ENCODE data around the gene SLC41A2.

The SLC41A2 gene

DNA sequence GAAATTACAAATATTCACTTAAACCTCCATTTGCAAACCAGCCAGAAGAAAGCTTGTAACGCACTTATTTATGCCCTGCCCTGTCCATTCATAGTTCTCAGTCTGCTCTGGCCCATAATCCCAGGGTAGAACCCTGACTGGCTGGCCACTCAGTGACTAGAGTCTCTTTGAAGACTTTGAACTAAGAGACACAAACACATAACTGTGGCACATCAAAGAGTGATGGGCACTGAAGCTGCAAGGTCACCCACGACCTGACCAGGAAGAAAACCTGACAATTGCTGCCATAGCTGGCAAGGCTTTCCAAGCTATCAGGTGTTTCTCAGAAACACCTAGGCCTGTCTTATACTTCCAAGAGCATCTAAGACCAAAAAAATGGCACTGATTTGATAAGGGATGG lies 28.7 kb downstream of the SLC41A2 start:
- Histone ChIP-seq H3K4me1 (no peaks in the 10 kb centered on the region), H3K36me3 (no peaks in the 10 kb centered on the region), H3K27me3 (no peaks in the 10 kb centered on the region), H3K9me3 (no peaks in the 10 kb centered on the region), H3K4me3 (ENCODE audit: low read depth, low read length) (no peak overlapping the region)
- DNase-seq: no peak
- TF ChIP-seq, protein P1, sequence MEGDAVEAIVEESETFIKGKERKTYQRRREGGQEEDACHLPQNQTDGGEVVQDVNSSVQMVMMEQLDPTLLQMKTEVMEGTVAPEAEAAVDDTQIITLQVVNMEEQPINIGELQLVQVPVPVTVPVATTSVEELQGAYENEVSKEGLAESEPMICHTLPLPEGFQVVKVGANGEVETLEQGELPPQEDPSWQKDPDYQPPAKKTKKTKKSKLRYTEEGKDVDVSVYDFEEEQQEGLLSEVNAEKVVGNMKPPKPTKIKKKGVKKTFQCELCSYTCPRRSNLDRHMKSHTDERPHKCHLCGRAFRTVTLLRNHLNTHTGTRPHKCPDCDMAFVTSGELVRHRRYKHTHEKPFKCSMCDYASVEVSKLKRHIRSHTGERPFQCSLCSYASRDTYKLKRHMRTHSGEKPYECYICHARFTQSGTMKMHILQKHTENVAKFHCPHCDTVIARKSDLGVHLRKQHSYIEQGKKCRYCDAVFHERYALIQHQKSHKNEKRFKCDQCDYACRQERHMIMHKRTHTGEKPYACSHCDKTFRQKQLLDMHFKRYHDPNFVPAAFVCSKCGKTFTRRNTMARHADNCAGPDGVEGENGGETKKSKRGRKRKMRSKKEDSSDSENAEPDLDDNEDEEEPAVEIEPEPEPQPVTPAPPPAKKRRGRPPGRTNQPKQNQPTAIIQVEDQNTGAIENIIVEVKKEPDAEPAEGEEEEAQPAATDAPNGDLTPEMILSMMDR (IDR thresholded peaks at IDR 0.05; ENCODE audit: low read depth, low read length): no peak

DNA sequence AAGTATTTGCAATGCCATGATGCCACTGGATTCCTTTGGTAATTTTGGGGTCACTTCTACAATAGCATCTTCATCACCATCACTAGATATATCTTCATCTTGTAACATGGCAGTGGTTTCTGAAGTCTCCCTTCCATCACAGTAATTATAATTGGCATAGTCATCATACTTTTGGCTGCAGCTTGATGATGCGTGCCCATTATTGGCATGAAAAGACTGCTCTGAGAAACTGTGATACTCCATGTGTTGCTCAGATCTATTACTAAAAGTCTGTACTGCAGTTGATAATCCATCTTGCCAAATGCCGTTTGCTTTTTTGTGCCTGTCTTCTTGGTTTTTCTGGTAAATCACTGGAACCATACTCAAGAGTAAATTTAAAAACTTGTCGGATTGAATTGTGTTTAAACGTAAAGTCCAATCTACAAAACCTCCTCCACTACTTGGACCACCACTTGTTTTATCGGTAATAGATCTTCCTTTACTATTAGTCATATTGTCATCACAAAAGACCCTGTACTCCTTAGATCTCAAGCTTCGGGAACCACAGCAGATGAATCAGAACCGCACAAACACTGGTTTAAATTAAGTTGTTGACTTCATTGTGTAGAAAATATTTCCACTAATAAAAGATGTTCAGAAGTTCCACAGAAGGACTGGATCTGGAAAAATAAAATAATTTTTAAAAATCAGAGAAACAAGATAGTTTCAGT lies 29.9 kb downstream of the SLC41A2 start:
- TF ChIP-seq, protein P1 (IDR thresholded peaks at IDR 0.05; ENCODE audit: low read depth, low read length): no peak
- no peak overlapping the region for H3K4me3 ChIP-seq (ENCODE audit: low read depth, low read length)
- no peaks in the 10 kb centered on the region for H3K36me3 ChIP-seq
- H3K4me1 ChIP-seq: no peaks in the 10 kb centered on the region
- H3K27me3 ChIP-seq: no peaks in the 10 kb centered on the region
- no peak for DNase-seq
- no peaks in the 10 kb centered on the region for H3K9me3 ChIP-seq

DNA sequence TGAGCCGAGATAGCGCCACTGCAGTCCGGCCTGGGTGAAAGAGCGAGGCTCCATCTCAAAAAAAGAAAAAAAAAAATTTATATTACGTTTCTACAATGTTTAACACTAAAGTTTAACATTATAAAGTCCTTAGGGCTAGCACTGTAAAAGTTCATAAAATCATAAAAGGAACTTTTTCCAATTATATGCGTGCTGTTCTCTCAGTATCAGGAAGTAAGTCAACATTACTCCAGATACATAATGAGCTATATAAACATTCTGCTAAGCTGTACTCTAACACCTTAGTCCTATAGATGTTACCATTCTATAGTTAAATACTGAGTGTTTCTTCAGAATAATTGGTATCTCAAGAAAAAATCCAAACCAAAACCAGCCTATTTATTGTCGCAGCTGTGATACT lies 32.6 kb downstream of the SLC41A2 start:
- DNase-seq: no peak
- Histone ChIP-seq H3K4me1 (no peaks in the 10 kb centered on the region), H3K36me3 (no peaks in the 10 kb centered on the region), H3K27me3 (no peaks in the 10 kb centered on the region), H3K9me3 (no peaks in the 10 kb centered on the region), H3K4me3 (ENCODE audit: low read depth, low read length) (no peak overlapping the region)
- TF ChIP-seq, protein P1 (IDR thresholded peaks at IDR 0.05; ENCODE audit: low read depth, low read length): no peak

DNA sequence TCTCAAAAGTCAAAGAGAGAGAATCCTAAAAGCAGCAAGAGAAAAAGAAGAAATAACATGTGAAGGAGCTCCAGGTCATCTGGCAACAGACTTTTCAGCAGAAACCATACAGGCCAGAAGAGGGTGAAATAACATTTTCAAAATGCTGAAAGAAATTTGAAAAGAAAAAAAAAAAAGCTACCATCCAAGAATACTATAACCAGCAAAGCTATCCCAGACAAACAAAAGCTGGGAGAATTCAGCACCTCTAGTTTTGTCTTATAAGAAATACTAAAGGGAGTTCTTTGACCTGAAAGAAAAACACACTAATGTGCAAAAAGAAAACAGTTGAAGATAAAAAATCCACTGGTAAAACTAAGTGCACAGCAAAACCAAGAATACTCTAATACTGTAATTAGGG lies 36.8 kb downstream of the SLC41A2 start:
- no peak for DNase-seq
- TF ChIP-seq, protein P1 (IDR thresholded peaks at IDR 0.05; ENCODE audit: low read depth, low read length): no peak
- Histone ChIP-seq H3K9me3 (no peaks in the 10 kb centered on the region), H3K4me1 (no peaks in the 10 kb centered on the region), H3K27me3 (no peaks in the 10 kb centered on the region), H3K36me3 (no peaks in the 10 kb centered on the region), H3K4me3 (ENCODE audit: low read depth, low read length) (no peak overlapping the region)

DNA sequence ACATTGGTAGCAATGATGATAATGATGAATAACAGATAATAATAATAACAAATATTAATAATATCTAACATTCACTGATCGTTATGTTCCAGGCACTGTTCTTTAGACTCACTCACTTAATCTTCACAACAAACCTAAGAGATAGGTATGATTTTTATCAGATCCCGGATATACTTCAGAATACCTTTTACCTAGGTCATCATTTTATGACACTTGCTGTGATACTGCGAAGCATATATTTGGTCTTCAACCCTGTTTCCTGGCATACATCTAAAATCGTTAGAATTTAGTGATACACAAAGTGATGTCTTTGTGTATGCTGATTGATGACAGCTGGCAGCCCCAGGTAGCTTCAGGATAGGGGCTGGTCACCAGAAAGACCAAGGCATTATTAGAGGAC lies 46.1 kb downstream of the SLC41A2 start:
- no peak overlapping the region for H3K4me3 ChIP-seq (ENCODE audit: low read depth, low read length)
- no peaks in the 10 kb centered on the region for H3K9me3 ChIP-seq
- no peaks in the 10 kb centered on the region for H3K27me3 ChIP-seq
- DNase-seq: no peak
- no peaks in the 10 kb centered on the region for H3K36me3 ChIP-seq
- TF ChIP-seq, protein P1 (IDR thresholded peaks at IDR 0.05; ENCODE audit: low read depth, low read length): no peak
- H3K4me1 ChIP-seq: no peaks in the 10 kb centered on the region

DNA sequence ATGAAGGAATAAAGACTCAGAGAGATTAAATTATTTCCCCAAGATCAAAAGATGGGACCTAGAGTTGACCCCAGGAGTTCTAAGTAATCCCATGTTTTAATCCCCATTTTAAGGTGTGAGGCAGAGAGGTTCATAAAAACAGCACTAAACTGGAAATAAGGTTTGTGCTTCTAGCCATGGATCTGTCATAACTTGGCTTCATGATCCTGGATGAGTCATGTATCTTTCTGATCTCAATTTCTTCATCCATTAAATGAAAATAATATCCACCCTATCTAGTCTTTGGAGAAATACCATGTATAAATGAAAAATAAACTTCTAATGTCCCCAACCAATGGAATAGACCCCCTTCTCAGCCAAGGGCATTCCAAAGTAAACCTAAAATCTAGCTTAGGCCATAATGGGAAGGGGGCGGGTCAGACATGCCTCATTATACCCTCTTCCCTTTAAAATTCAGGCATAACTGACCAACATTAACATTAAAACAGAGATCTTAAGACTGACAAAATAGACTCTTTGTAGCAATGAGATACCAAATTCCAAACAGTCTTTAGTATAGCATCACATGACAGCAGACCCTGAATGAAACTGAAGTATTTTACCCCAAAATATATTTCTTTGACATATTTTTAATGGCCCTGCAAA lies 47.8 kb downstream of the SLC41A2 start:
- Histone ChIP-seq H3K4me1 (no peaks in the 10 kb centered on the region), H3K4me3 (ENCODE audit: low read depth, low read length) (no peak overlapping the region), H3K36me3 (no peaks in the 10 kb centered on the region), H3K9me3 (no peaks in the 10 kb centered on the region), H3K27me3 (no peaks in the 10 kb centered on the region)
- TF ChIP-seq, protein P1 (IDR thresholded peaks at IDR 0.05; ENCODE audit: low read depth, low read length): no peak
- DNase-seq: no peak

Measured in BE2C (cell line).